Activated T-helper 17 cell treated with anti-CD3 and anti-CD28 coated beads, Interleukin-2, amount 50 U/mL, for 72 hours (primary cell): ENCODE data around the gene PRKCA. TPM values are rescaled to one million over a fixed set of nuclear protein-coding genes. Genes with fewer than 3 reads are reported as not detected.
A peak's percentile ranks its signal among the peaks of the same experiment; 100 is the strongest.
"Not testable (repeated sequence)": the region's sequence is repeated elsewhere in the genome, so short reads cannot be mapped to it uniquely, and the experiment has no call there.

Source experiments
- ATAC-seq: fragments of 150-1000 bp; cut with Tn5 transposase; replicated peaks from 2 replicates; pipeline ENCODE4 v1.10.0; 2021; ENCODE audit warnings: mild to moderate bottlenecking, moderate library complexity
- H3K27ac Mint-ChIP-seq: one replicate; pipeline ENCODE4 v1.8.0; 2022; ENCODE audit warnings: mixed read lengths
- H3K27me3 Mint-ChIP-seq: one replicate; pipeline ENCODE4 v1.8.0; 2022; ENCODE audit warnings: mixed read lengths
- H3K36me3 Mint-ChIP-seq: one replicate; pipeline ENCODE4 v1.8.0; 2022; ENCODE audit warnings: low read depth, mild to moderate bottlenecking, mixed read lengths
- H3K4me1 Mint-ChIP-seq: one replicate; pipeline ENCODE4 v1.8.0; 2022; ENCODE audit warnings: mixed read lengths
- H3K4me3 Mint-ChIP-seq: one replicate; pipeline ENCODE4 v1.8.0; 2022; ENCODE audit warnings: mild to moderate bottlenecking, mixed read lengths
- H3K9me3 Mint-ChIP-seq: one replicate; pipeline ENCODE4 v1.8.0; 2022; ENCODE audit warnings: mixed read lengths
- total RNA-seq, 2 donors: library from RNA; stranded (reverse); gene quantifications; one replicate each; pipeline ENCODE4 v1.2.3, GENCODE V29; 2022

PRKCA gene
- total RNA-seq, 2 donors from 2014 or later, result 58.2 to 86.0 TPM

GRCh38 chr17:66624630-66625029, 322.2 kb downstream of the PRKCA start:
- peaks cover 14% of the 10 kb centered on the region for H3K4me1 Mint-ChIP-seq
- not testable (repeated sequence) for ATAC-seq, H3K27me3 Mint-ChIP-seq, H3K27ac Mint-ChIP-seq, H3K4me3 Mint-ChIP-seq, H3K9me3 Mint-ChIP-seq, H3K36me3 Mint-ChIP-seq

DNA sequence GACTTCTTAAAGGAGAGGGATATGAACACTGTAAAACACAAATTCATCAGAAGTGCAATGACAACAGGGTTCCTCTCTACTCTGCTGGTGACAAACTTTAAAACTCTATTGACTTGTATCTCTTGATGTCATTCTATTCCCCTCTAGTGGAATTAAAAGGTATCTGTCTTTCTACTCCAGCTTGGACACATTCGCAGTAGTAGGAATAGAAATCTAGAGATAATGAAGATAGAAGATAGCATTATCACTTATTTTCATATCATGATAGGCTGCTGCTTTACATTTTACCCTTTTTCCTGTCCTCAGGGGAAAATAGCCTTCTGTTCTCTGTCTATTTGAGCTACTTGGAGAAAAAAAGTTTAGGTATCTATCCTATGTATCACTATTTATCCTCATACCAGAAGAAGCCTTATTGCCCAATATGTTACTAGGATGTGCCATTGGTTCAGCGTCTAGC, 322.9 kb downstream of the PRKCA start:
- H3K27ac Mint-ChIP-seq, result no peak overlapping the region
- no peak overlapping the region for H3K4me3 Mint-ChIP-seq
- no peaks in the 10 kb centered on the region for H3K27me3 Mint-ChIP-seq
- H3K4me1 Mint-ChIP-seq, result peaks cover 9% of the 10 kb centered on the region
- no peak for ATAC-seq
- no peaks in the 10 kb centered on the region for H3K9me3 Mint-ChIP-seq
- no peaks in the 10 kb centered on the region for H3K36me3 Mint-ChIP-seq

DNA sequence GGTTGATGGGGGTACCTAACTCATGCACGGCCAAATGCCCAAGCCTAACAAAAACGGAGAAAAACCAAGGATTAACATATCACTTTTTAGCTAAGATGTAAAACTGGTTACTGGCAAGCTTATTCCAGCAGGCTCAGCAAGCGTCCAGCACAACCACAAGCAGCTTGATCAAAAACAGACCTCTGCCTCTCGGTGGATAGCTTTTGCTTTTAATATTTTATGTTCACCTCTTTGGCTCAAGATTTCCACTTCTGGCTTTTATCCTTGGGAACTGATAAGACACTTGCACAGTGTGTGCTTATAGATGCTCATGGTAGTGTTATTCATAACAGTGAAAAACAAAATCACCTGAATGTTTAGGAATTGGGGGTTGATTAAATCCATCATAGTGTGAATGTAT, 325.6 kb downstream of the PRKCA start:
- ATAC-seq, result no peak
- Mint-ChIP-seq H3K27me3 (no peaks in the 10 kb centered on the region), H3K27ac (no peak overlapping the region), H3K4me1 (peaks cover 8% of the 10 kb centered on the region), H3K4me3 (no peak overlapping the region), H3K36me3 (no peaks in the 10 kb centered on the region), H3K9me3 (no peaks in the 10 kb centered on the region)

DNA sequence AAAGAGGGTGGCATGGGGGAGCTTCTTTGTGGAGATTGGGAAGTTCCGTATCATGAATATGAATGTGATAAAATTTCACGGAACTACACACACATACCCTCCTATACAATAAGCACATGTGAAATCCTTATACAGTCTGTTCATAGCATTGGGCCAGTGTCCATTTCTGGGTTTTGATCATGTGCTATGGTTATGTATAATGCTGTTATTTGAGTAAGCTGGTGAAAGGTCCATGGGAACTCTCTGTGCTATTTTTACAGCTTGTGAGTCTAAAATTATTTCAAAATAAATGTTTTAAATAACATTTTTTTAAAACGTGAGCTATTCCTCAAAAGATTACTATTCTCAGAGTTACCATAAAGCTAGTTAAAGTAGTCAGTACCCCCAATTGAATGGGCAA, 327.3 kb downstream of the PRKCA start:
- H3K27ac Mint-ChIP-seq, result no peak overlapping the region
- peaks cover 8% of the 10 kb centered on the region for H3K36me3 Mint-ChIP-seq
- ATAC-seq, result no peak
- no peaks in the 10 kb centered on the region for H3K9me3 Mint-ChIP-seq
- no peak overlapping the region for H3K4me3 Mint-ChIP-seq
- no peaks in the 10 kb centered on the region for H3K27me3 Mint-ChIP-seq
- peaks cover 16% of the 10 kb centered on the region for H3K4me1 Mint-ChIP-seq

DNA sequence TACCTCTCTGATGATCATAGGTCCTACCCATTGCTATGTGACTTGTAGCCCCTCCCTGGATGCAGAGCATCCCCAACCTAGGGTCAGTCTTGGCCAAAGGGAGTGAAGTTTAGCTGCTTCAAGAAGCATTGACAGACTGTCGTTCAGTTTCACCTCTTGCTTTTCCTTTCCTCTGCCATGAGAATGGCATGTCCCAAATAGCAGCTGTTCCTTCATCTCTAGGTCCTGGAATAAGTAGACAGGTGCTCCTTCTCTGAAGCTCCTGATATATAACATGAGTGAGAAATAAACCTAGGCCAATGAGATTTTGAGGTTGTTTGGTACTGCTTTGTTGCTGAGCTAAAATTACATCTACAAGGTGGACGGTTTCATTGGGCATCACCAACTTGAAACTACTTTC, 328.0 kb downstream of the PRKCA start:
- Mint-ChIP-seq H3K9me3 (no peaks in the 10 kb centered on the region), H3K27me3 (no peaks in the 10 kb centered on the region), H3K4me1 (peaks cover 19% of the 10 kb centered on the region), H3K27ac (peak overlapping the region; percentile 33), H3K36me3 (peaks cover 14% of the 10 kb centered on the region), H3K4me3 (no peak overlapping the region)
- ATAC-seq, result no peak

DNA sequence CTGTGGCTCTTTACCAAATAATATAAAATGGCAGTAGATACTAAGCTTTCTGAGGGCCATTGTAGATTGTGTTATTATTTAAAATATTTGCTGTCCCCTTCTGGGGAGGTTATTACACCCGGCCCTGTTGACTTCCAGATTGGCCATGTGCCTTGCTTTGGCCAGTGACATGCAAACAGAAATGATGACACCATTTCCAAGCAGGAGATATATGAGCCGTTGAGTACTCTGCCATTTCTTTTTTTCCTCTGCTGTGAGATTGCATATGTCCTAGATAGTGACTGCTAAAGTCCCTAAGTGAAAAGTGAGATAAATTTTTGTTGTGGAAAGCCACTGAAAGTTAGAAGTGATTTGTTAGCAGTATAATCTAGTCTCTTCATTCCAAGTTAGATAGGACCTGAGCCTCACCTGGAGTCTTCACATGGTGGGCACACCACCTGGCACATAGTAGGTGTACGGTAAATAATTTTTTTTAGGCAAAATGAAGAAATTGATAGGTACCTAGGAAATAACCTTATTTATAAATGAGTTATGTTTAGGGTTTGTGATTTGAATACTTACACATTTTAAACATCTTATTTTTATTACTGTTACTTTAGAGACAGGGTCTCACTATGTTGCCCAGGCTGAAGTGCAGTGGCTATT, 328.5 kb downstream of the PRKCA start:
- H3K27me3 Mint-ChIP-seq, result no peaks in the 10 kb centered on the region
- peaks cover 22% of the 10 kb centered on the region for H3K4me1 Mint-ChIP-seq
- peak overlapping the region; percentile 33 for H3K27ac Mint-ChIP-seq
- no peak overlapping the region for H3K4me3 Mint-ChIP-seq
- H3K36me3 Mint-ChIP-seq, result peaks cover 16% of the 10 kb centered on the region
- no peaks in the 10 kb centered on the region for H3K9me3 Mint-ChIP-seq
- ATAC-seq, result no peak

DNA sequence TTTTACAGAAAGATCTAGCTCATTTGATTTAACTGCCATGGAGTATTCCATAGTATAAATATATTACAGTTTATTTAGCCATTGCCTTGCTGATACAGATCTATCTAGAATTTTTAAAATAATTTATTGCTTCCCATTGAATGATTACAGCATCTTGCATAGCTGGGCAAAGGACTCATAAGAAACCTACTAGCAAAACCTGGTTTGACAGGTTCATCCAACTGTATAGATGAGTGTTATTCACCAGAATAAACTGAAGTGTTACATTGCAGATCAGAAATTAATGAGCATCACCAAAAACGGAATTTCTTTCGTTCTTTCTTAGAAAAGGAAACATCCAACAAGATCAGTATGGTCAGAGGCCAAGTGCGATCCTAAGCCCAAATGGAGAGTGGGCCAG, 330.3 kb downstream of the PRKCA start:
- Mint-ChIP-seq H3K4me1 (peaks cover 24% of the 10 kb centered on the region), H3K27me3 (no peaks in the 10 kb centered on the region), H3K27ac (peak overlapping the region; percentile 65), H3K4me3 (peak overlapping the region; percentile 39), H3K36me3 (peaks cover 18% of the 10 kb centered on the region), H3K9me3 (no peaks in the 10 kb centered on the region)
- no peak for ATAC-seq

GRCh38 chr17:66633317-66633965, 331.0 kb downstream of the PRKCA start:
- Mint-ChIP-seq H3K9me3 (no peaks in the 10 kb centered on the region), H3K27me3 (no peaks in the 10 kb centered on the region)

GRCh38 chr17:66634193-66634592, 331.8 kb downstream of the PRKCA start:
- Mint-ChIP-seq H3K27ac (peak overlapping the region; percentile 65), H3K4me3 (peak overlapping the region; percentile 39), H3K27me3 (no peaks in the 10 kb centered on the region), H3K9me3 (no peaks in the 10 kb centered on the region), H3K36me3 (peaks cover 18% of the 10 kb centered on the region), H3K4me1 (peaks cover 24% of the 10 kb centered on the region)
- ATAC-seq, result no peak

More at GRCh38 chr17:66633317-66633965, 331.0 kb downstream of the PRKCA start:
- ATAC-seq, result peak; percentile 98
- peak overlapping the region; percentile 39 for H3K4me3 Mint-ChIP-seq
- peaks cover 24% of the 10 kb centered on the region for H3K4me1 Mint-ChIP-seq
- H3K36me3 Mint-ChIP-seq, result peaks cover 18% of the 10 kb centered on the region
- H3K27ac Mint-ChIP-seq, result peak overlapping the region; percentile 65

GRCh38 chr17:66635386-66636045, 333.1 kb downstream of the PRKCA start:
- Mint-ChIP-seq H3K27me3 (no peaks in the 10 kb centered on the region), H3K27ac (peak overlapping the region; percentile 74), H3K9me3 (no peaks in the 10 kb centered on the region), H3K36me3 (peaks cover 24% of the 10 kb centered on the region), H3K4me1 (peaks cover 24% of the 10 kb centered on the region), H3K4me3 (no peak overlapping the region)
- ATAC-seq, result no peak

DNA sequence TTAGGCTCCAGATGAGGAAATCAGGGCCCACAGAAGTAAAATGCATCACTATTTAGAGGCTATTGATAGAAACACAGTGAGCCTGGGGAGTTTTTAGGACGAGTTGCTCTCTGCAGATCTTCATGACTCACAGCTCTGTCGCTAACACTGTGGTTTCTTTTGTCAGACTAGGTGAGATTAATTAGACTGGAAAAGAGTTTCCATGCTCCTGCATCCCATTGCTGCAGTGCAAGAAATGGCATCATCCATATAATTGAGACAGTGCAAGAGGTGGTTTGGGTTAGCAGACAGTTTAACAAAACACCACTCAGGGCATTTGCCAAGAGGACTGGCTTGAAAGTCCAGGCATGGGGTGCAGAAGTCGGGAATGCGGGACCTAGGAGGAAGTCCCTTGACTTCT, 333.7 kb downstream of the PRKCA start:
- peaks cover 29% of the 10 kb centered on the region for H3K36me3 Mint-ChIP-seq
- peak; percentile 28 for ATAC-seq
- H3K27me3 Mint-ChIP-seq, result no peaks in the 10 kb centered on the region
- peaks cover 24% of the 10 kb centered on the region for H3K4me1 Mint-ChIP-seq
- H3K9me3 Mint-ChIP-seq, result no peaks in the 10 kb centered on the region
- no peak overlapping the region for H3K4me3 Mint-ChIP-seq
- H3K27ac Mint-ChIP-seq, result peak overlapping the region; percentile 74

GRCh38 chr17:66637491-66637890, 335.1 kb downstream of the PRKCA start:
- no peak for ATAC-seq
- Mint-ChIP-seq H3K36me3 (peaks cover 43% of the 10 kb centered on the region), H3K27ac (no peak overlapping the region), H3K9me3 (no peaks in the 10 kb centered on the region), H3K4me3 (no peak overlapping the region), H3K27me3 (no peaks in the 10 kb centered on the region), H3K4me1 (peaks cover 29% of the 10 kb centered on the region)

DNA sequence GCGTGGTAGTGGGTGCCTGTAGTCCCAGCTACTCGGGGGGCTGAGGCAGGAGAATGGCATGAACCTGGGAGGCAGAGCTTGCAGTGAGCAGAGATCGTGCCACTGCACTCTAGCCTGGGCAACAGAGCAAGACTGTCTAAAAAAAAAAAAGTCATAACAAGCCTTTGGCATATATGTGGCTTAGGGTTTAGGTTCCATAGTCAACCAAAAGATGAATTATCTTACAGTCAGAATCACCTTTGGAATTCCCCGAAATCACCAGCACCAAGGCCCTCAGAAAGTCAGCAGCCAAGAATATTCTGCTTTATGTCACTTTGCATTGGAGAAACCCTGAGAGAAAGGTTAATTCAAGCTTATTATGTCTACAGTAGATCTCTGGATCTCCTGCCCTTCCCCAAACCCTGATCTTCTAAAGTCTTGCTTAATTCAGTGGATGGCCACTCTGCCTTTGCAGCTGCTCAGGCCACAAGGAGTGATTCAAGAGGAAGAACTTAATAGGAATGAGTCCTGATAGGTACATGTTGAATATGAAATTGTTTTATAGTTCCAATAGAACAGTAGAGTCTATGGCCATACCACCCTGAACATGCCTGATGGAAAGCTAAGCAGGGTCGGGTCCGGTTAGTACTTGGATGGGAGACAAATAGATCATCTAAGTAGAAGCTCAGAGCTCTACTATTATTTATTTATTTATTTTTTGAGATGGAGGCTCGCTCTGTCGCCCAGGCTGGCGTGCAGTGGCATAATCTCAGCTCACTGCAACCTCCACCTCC, 336.5 kb downstream of the PRKCA start:
- H3K9me3 Mint-ChIP-seq, result no peaks in the 10 kb centered on the region
- peaks cover 49% of the 10 kb centered on the region for H3K36me3 Mint-ChIP-seq
- peak overlapping the region; percentile 61 for H3K27ac Mint-ChIP-seq
- no peak overlapping the region for H3K4me3 Mint-ChIP-seq
- peaks cover 22% of the 10 kb centered on the region for H3K4me1 Mint-ChIP-seq
- H3K27me3 Mint-ChIP-seq, result no peaks in the 10 kb centered on the region
- ATAC-seq, result peak; percentile 40
